SJCRH30 (cell line): Measurements from ENCODE around the gene CTSO. TPM values are rescaled to one million over a fixed set of nuclear protein-coding genes. Genes with fewer than 3 reads are reported as not detected.

Experiments
- DNase-seq, 2 experiments: peaks; one replicate each; pipeline ENCODE4 v3.0.0-alpha.2; 2015 to 2020
- H3K27ac ChIP-seq: fragments of 250-450 bp; sonication (Bioruptor Pico); 2 replicates; pipeline ENCODE4 v1.5.1; 2020; ENCODE audit warnings: mild to moderate bottlenecking, moderate library complexity
- H3K27me3 ChIP-seq: fragments of 250-450 bp; sonication (Bioruptor Pico); 2 replicates; pipeline ENCODE4 v1.5.1; 2020; ENCODE audit warnings: mild to moderate bottlenecking, moderate library complexity
- H3K36me3 ChIP-seq: fragments of 250-450 bp; sonication (Bioruptor Pico); 2 replicates; pipeline ENCODE4 v1.5.1; 2020; ENCODE audit warnings: mild to moderate bottlenecking, moderate library complexity
- H3K4me1 ChIP-seq: fragments of 250-450 bp; sonication (Bioruptor Pico); 2 replicates; pipeline ENCODE4 v1.5.1; 2020; ENCODE audit warnings: mild to moderate bottlenecking, moderate library complexity
- H3K4me3 ChIP-seq: fragments of 250-450 bp; sonication (Bioruptor Pico); 2 replicates; pipeline ENCODE4 v1.5.1; 2020; ENCODE audit warnings: mild to moderate bottlenecking, moderate library complexity
- H3K9me3 ChIP-seq: fragments of 250-450 bp; sonication (Bioruptor Pico); replicated peaks from 2 replicates; pipeline ENCODE4 v1.5.1; 2020; ENCODE audit warnings: mild to moderate bottlenecking, moderate library complexity
- total RNA-seq: library from RNA; depleted of rRNA; stranded (reverse); fragments of >200 nt; shearing (Covaris generic); gene quantifications from 2 replicates; pipeline ENCODE4 v1.2.3, GENCODE V29; 2014; rRNA removed

CTSO gene
- 0.14 and 0.23 TPM in 2 replicates for total RNA-seq

- H3K4me3 ChIP-seq, result peak within 1 kb of the TSS; percentile 74
- no peaks in the 10 kb centered on the region for H3K27me3 ChIP-seq
- no peaks in the 10 kb centered on the region for H3K36me3 ChIP-seq
- H3K4me1 ChIP-seq, result no peaks in the 10 kb centered on the region
- H3K9me3 ChIP-seq, result no peaks in the 10 kb centered on the region
- DNase-seq, result peak; percentile 70 to 72
- H3K27ac ChIP-seq, result peak within 1 kb of the TSS; percentile 90
Measured at GRCh38 chr4:155953151-155954117, at the start of gene CTSO. TSS of gene CTSO (minus strand) at chr4:155953866. CDS start at chr4:155953847, 19 bp downstream.

- no peaks in the 10 kb centered on the region for H3K9me3 ChIP-seq
- no peaks in the 10 kb centered on the region for H3K36me3 ChIP-seq
- H3K27ac ChIP-seq, result no peak overlapping the region
- no peak for DNase-seq
- no peak overlapping the region for H3K4me3 ChIP-seq
- H3K27me3 ChIP-seq, result no peaks in the 10 kb centered on the region
- no peaks in the 10 kb centered on the region for H3K4me1 ChIP-seq
Measured at GRCh38 chr4:156000491-156000890, 46.8 kb upstream of the CTSO start.

GRCh38 chr4:155999725-156000124, 46.1 kb upstream of the CTSO start:
- H3K27me3 ChIP-seq, result no peaks in the 10 kb centered on the region
- no peaks in the 10 kb centered on the region for H3K36me3 ChIP-seq
- H3K4me3 ChIP-seq, result no peak overlapping the region
- no peak overlapping the region for H3K27ac ChIP-seq
- H3K4me1 ChIP-seq, result no peaks in the 10 kb centered on the region
- DNase-seq, result peak; percentile 6 to 9
- no peaks in the 10 kb centered on the region for H3K9me3 ChIP-seq

GRCh38 chr4:155995069-155995468, 41.4 kb upstream of the CTSO start:
- Histone ChIP-seq H3K27me3 (no peaks in the 10 kb centered on the region), H3K9me3 (no peaks in the 10 kb centered on the region), H3K4me3 (no peak overlapping the region), H3K36me3 (no peaks in the 10 kb centered on the region), H3K27ac (no peak overlapping the region), H3K4me1 (no peaks in the 10 kb centered on the region)
- DNase-seq, result no peak

GRCh38 chr4:155984106-155984797, 30.6 kb upstream of the CTSO start:
- Histone ChIP-seq H3K4me3 (no peak overlapping the region), H3K9me3 (no peaks in the 10 kb centered on the region), H3K4me1 (no peaks in the 10 kb centered on the region), H3K36me3 (no peaks in the 10 kb centered on the region), H3K27me3 (no peaks in the 10 kb centered on the region), H3K27ac (no peak overlapping the region)
- DNase-seq, result no peak

GRCh38 chr4:155982736-155983385, 29.2 kb upstream of the CTSO start:
- DNase-seq, result no peak
- Histone ChIP-seq H3K36me3 (no peaks in the 10 kb centered on the region), H3K9me3 (no peaks in the 10 kb centered on the region), H3K27ac (no peak overlapping the region), H3K4me1 (no peaks in the 10 kb centered on the region), H3K27me3 (no peaks in the 10 kb centered on the region), H3K4me3 (no peak overlapping the region)

- no peak overlapping the region for H3K4me3 ChIP-seq
- no peaks in the 10 kb centered on the region for H3K27me3 ChIP-seq
- no peak for DNase-seq
- no peak overlapping the region for H3K27ac ChIP-seq
- peaks cover 7% of the 10 kb centered on the region for H3K4me1 ChIP-seq
- H3K9me3 ChIP-seq, result no peaks in the 10 kb centered on the region
- no peaks in the 10 kb centered on the region for H3K36me3 ChIP-seq
Measured at GRCh38 chr4:155978810-155979209, 25.1 kb upstream of the CTSO start.

GRCh38 chr4:155975511-155975910, 21.8 kb upstream of the CTSO start:
- Histone ChIP-seq H3K36me3 (no peaks in the 10 kb centered on the region), H3K27me3 (no peaks in the 10 kb centered on the region), H3K4me3 (no peak overlapping the region), H3K4me1 (peaks cover 10% of the 10 kb centered on the region), H3K27ac (no peak overlapping the region), H3K9me3 (no peaks in the 10 kb centered on the region)
- DNase-seq, result no peak

- Histone ChIP-seq H3K27me3 (no peaks in the 10 kb centered on the region), H3K9me3 (no peaks in the 10 kb centered on the region), H3K36me3 (no peaks in the 10 kb centered on the region), H3K27ac (no peak overlapping the region), H3K4me3 (no peak overlapping the region), H3K4me1 (peaks cover 10% of the 10 kb centered on the region)
- DNase-seq, result no peak
Measured at GRCh38 chr4:155974996-155975395, 21.3 kb upstream of the CTSO start.

- Histone ChIP-seq H3K27me3 (no peaks in the 10 kb centered on the region), H3K27ac (peak overlapping the region; percentile 43), H3K4me1 (peaks cover 10% of the 10 kb centered on the region), H3K4me3 (no peak overlapping the region), H3K36me3 (no peaks in the 10 kb centered on the region), H3K9me3 (no peaks in the 10 kb centered on the region)
- no peak for DNase-seq
Measured at GRCh38 chr4:155974476-155974749, 20.7 kb upstream of the CTSO start.

GRCh38 chr4:155973639-155974475, 20.2 kb upstream of the CTSO start:
- Histone ChIP-seq H3K4me1 (peaks cover 10% of the 10 kb centered on the region), H3K9me3 (no peaks in the 10 kb centered on the region), H3K4me3 (no peak overlapping the region), H3K27ac (peak overlapping the region; percentile 43), H3K36me3 (no peaks in the 10 kb centered on the region), H3K27me3 (no peaks in the 10 kb centered on the region)
- peak in 1 of 2 experiments; percentile 9 for DNase-seq

GRCh38 chr4:155972098-155972497, 18.4 kb upstream of the CTSO start:
- Histone ChIP-seq H3K27me3 (no peaks in the 10 kb centered on the region), H3K4me3 (no peak overlapping the region), H3K9me3 (no peaks in the 10 kb centered on the region), H3K27ac (no peak overlapping the region), H3K4me1 (peaks cover 21% of the 10 kb centered on the region), H3K36me3 (no peaks in the 10 kb centered on the region)
- DNase-seq, result no peak

- Histone ChIP-seq H3K4me3 (no peak overlapping the region), H3K36me3 (no peaks in the 10 kb centered on the region), H3K27ac (peak overlapping the region; percentile 96), H3K4me1 (peaks cover 29% of the 10 kb centered on the region), H3K27me3 (no peaks in the 10 kb centered on the region), H3K9me3 (no peaks in the 10 kb centered on the region)
- peak; percentile 73 to 90 for DNase-seq
Measured at GRCh38 chr4:155966731-155967395, 13.2 kb upstream of the CTSO start.

GRCh38 chr4:155966171-155966570, 12.5 kb upstream of the CTSO start:
- no peaks in the 10 kb centered on the region for H3K36me3 ChIP-seq
- no peaks in the 10 kb centered on the region for H3K9me3 ChIP-seq
- peak; percentile 46 to 54 for DNase-seq
- H3K4me1 ChIP-seq, result peaks cover 29% of the 10 kb centered on the region
- no peak overlapping the region for H3K4me3 ChIP-seq
- no peaks in the 10 kb centered on the region for H3K27me3 ChIP-seq
- H3K27ac ChIP-seq, result peak overlapping the region; percentile 96
